GM21528 (cell line): ENCODE results near the gene PDE6B.
"Not testable (repeated sequence)": the region's sequence is repeated elsewhere in the genome, so short reads cannot be mapped to it uniquely, and the experiment has no call there.

Experiments
- ATAC-seq: cut with Tn5 transposase; IDR thresholded peaks from one replicate; pipeline ENCODE4 v1.9.1; 2021; ENCODE audit warnings: mild to moderate bottlenecking, moderate library complexity; ENCODE audit not compliant: unreplicated experiment, low FRiP score

The PDE6B gene

DNA sequence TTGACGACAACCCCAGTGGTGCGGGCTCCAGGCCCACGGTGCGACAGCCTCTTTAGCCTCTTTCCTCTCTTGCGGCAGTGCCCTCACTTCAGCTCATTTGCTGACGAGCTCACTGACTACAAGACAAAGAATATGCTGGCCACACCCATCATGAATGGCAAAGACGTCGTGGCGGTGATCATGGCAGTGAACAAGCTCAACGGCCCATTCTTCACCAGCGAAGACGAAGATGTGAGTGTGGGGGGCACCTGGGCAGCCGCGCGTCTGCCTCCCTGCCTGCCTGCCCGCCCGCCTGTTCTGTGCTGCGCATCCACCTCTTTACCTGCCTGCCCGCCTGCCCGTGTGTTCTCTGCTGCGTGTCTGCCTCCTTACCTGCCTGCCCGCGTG, 9.2 kb downstream of the PDE6B start:
- ATAC-seq, result no peak

- ATAC-seq, result not testable (repeated sequence)
These were observed 9.9 kb downstream of the PDE6B start for GRCh38 chr4:635066-635835.

DNA sequence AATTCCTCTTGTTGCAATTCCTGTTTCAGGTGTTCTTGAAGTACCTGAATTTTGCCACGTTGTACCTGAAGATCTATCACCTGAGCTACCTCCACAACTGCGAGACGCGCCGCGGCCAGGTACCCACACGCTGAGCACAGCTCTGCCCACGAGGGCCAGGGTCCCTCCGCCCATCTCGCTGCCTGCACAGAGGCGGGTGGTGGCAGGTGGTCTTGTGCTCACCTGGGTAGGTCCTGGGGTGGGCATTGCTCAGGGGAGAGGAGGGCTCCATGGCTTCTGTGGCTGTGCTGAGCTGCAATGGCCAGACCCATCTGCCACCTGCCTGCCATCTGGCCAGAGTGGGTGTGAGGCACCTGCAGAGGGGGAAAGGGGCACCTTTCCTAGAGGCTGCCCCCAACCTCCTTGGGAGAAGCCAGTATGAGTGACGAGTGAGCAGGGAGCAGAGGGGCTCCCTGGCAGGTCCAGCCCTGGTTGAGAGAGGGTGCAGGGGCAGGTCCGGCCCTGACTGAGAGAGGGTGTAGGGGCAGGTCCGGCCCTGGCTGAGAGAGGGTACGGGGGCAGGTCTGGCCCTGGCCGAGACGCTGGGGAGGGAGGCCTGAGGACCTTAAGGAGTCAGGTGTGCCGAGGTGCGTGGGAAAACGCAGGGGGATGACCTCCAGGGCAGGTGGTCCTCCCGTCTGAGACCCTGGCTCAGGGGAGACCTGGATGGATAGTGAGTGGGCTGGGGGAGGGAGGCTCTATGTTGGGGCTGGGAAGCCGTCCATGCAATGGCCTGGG, 10.7 kb downstream of the PDE6B start:
- ATAC-seq, result no peak

DNA sequence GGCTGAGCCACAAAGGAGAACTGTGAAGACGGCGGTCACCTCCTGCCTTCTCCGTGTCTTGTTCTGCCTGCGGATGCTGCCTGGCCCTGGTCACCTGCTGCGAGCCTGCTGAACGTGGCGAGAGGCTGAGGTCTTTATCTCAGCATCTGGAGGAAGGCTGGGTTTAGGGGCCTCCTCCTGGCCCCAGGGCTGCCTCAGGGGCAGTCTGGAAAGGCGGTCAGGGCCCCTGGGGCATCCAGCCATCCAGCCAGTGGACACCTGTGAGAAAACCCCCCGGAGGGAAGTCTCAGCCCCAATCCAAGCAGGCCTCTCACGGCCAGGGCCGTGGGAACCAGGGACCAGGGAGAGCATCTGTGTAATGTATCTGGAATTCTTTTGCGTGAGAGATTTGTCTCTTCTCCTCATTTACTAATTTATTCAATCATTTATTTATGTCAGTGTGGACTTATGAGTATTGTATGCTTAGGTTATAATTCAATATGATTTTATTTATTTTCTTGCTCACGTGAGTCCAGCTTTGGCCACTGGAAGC, 11.3 kb downstream of the PDE6B start:
- ATAC-seq, result no peak

DNA sequence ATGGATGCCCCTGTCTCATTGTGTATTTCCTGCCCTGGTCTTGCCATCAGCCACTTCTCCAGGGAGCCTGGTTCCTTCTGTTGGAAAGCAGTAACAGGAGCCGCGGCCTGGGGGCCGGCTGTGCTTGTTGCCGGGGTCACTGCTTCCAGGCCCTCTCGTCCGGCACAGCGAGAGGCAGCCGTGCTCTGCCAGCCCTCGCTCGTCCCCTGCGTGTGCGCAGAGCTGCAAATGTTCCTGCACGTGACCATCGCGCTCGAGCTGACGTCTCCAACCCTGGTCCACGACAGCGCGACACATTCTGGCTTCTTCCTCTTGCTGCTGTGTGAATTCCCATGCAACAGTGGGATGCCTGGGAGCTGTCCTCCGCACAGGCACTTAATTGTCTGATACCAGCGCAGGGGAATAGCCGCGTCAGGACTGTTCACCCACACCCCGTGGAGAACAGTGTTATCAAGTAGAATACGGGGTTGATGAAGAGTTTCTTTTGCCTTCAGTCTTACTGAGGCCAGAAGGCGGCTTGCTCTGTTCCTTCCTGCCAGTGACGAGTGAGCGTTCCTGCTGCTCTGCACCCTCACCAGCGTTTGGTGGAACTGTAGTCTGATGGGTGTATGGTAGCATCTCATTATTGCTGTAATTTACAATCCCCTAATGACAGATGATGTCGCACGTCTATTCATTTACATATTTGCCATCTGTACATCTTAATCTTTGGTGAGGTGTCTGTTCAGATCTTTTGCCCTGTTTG, 12.3 kb downstream of the PDE6B start:
- ATAC-seq, result no peak

- ATAC-seq, result not testable (repeated sequence)
These were observed 17.0 kb downstream of the PDE6B start for GRCh38 chr4:642366-642765.

- ATAC-seq, result no peak
These were observed 21.1 kb downstream of the PDE6B start for GRCh38 chr4:646460-646859.

DNA sequence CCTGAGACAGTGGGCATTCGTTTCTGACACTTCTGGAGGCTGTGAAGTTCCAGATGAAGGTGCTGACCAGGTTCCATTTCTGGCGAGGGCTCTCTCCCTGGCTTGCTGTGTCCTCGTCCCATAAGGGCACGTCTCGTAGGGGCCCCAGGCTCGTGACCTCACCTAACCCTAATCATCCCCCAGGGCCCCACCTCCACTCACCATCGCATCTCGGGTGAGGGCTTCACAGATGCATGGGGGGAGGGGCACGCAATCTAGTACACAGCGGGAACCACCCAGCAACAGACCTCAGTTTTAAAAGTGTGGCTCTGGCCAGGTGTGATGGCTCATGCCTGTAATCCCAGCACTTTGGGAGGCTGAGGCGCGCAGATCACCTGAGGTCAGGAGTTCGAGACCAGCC, 22.1 kb downstream of the PDE6B start:
- no peak for ATAC-seq

- ATAC-seq, result no peak
These were observed 23.4 kb downstream of the PDE6B start for GRCh38 chr4:648579-649292.

DNA sequence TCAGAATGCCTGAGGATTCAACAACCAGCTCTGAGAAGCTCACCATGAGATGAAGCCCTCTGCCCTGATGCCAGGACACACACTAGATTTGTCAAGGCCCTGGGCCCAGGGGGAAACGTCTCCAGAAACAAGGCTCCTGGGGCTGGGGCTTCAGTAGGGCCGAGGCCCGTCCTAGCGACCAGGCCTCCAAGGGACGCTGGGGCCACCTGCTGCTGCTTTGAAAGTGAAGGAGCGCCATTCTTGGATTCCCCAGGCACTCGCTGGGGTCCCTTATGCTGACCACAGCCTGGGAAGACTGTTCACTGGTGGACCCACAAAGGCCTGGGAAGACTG, 23.9 kb downstream of the PDE6B start:
- ATAC-seq, result no peak

- ATAC-seq, result no peak
These were observed 24.5 kb downstream of the PDE6B start for GRCh38 chr4:649751-650310.

GRCh38 chr4:650461-650860, 25.1 kb downstream of the PDE6B start:
- no peak for ATAC-seq

DNA sequence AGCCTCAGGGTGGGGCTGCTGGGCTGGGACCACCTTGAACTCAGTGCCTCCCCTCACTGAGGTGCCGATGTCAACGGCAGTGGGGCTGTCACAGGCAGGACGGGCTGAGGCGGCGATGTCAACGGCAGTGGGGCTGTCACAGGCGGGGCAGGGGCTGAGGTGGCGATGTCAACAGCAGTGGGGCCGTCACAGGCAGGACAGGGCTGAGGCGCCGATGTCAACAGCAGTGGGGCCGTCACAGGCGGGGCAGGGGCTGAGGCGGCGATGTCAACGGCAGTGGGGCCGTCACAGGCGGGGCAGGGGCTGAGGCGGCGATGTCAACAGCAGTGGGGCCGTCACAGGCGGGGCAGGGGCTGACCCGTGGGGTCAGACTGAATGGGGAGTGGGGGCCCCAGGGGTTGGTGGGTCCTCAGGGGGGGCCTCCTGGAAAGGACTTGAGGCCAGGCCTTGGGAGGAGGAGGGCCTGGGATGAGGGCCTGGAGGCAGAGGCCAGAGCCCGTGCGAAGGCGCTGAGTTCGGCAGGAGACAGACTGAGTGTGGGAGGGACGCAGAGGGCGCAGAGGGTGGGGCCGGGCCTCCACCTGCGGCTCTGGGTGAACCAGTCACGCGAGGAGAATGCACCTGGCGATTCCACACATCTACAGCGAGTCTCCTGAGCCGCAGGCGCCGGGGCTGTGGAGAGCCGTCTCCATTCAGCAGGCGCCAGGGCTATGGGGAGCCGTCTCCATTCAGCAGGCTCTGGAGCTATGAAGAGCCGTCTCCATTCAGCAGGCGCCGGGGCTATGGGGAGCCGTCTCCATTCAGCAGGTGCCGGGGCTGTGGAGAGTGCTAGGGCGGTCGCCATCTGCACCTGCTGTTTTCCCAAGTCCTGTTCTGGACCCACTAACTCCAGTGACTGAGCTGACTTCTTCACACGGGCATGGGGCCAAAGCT, 25.8 kb downstream of the PDE6B start:
- no peak for ATAC-seq

- ATAC-seq, result no peak
These were observed 26.7 kb downstream of the PDE6B start for GRCh38 chr4:651884-652642.

GRCh38 chr4:653080-653821, 27.9 kb downstream of the PDE6B start:
- ATAC-seq, result no peak

DNA sequence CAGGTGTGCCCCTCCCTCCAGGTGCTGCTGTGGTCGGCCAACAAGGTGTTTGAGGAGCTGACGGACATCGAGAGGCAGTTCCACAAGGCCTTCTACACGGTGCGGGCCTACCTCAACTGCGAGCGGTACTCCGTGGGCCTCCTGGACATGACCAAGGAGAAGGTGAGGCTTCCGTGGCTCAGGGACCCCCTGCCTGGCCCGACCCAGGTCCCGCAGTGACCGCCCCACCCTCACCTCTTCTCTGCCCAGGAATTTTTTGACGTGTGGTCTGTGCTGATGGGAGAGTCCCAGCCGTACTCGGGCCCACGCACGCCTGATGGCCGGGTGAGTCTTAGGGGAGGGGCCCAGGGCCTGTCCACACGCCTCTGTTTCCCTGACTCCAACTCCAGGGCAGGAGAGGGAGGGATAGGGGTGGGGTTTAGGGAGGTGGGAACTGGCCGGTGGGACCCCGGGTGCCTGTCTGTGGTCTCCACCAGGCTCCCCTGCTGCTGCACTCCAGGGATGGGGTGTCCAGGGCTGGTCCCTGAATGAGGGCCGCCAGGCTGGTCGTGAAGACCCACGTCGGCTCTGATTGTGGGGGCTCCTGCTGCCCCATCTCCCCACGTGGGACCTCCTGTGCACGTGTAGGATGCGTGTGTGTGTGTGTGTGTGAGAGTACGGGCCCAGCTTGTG, 28.6 kb downstream of the PDE6B start:
- no peak for ATAC-seq

GRCh38 chr4:654503-654845, 29.1 kb downstream of the PDE6B start:
- no peak for ATAC-seq
